ENCODE results near the gene LRRC15.

The LRRC15 gene

DNA sequence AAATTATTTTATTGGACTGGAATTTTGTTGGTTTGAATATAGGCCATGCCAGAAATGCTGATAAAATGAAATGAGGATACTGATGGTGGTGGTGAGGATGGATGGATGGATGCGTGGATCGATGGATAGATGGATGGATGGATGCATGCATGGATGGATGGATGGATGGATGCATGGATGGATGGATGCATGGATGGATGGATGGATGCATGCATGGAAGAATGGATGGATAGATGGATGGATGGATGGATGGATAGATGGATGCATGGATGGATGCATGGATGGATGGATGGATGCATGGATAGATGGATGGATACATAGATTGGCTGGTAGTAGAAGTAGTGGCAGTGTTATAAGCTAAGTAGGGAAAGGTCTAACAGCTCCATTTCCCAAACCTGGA lies 58.5 kb downstream of the LRRC15 start:
- no peak for DNase-seq (ENCODE audit: extremely low spot score)
- ChIA-PET CTCF (interaction anchor here (1.5 to 1.6 kb wide), 2 partner anchors 523 to 530 kb away, joined by 3 to 6 read pairs; no protein-coding TSS in a partner anchor), POLR2A (no interaction called here)
- TF ChIP-seq, protein P1, sequence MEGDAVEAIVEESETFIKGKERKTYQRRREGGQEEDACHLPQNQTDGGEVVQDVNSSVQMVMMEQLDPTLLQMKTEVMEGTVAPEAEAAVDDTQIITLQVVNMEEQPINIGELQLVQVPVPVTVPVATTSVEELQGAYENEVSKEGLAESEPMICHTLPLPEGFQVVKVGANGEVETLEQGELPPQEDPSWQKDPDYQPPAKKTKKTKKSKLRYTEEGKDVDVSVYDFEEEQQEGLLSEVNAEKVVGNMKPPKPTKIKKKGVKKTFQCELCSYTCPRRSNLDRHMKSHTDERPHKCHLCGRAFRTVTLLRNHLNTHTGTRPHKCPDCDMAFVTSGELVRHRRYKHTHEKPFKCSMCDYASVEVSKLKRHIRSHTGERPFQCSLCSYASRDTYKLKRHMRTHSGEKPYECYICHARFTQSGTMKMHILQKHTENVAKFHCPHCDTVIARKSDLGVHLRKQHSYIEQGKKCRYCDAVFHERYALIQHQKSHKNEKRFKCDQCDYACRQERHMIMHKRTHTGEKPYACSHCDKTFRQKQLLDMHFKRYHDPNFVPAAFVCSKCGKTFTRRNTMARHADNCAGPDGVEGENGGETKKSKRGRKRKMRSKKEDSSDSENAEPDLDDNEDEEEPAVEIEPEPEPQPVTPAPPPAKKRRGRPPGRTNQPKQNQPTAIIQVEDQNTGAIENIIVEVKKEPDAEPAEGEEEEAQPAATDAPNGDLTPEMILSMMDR (IDR thresholded peaks at IDR 0.05; ENCODE audit: control extremely low read depth, extremely low read depth, low read depth, missing control alignments) = no peak

DNA sequence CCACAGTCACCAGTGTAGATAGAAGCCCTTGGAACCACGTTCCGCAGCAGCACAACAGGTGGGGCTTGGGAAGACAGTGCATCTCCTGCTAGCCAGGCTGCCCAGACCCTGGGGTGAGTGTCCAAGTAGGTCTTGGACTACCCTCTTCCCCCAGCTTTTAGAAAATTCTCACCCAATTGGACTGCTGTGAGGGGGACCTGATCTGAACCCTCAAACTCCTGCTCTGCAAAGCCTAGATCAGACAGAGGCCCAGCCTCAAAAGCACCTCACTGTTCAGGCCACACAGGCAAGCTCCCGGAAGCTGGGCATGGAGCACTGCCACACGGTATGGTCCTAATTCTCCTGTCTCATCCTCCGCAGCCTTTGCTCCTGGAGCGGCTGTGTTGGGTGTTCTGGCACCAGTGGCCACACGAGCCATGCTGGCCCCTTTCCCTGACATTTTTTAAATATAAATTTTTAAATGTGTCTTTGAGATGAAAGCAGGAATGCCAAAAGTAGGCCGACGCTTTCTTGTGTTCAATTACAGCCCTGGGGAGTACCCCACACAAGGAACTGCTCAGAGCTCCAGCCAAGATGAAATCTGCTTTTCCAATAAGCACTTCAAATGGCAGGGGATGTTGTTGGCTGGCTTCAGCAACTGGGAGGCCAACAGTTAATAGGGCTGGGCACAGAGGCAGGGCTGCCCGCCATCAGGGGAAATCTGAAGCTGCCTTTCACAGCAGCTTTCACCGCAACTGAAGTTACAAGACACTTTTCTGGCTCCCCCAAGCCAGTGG lies 59.3 kb downstream of the LRRC15 start:
- no peak for DNase-seq (ENCODE audit: extremely low spot score)
- ChIA-PET CTCF (interaction anchor here (1.5 to 1.8 kb wide), 4 partner anchors 182 to 530 kb away, joined by 3 to 6 read pairs (median 4); no protein-coding TSS in a partner anchor), POLR2A (no interaction called here)
- TF ChIP-seq, protein P1 (IDR thresholded peaks at IDR 0.05; ENCODE audit: control extremely low read depth, extremely low read depth, low read depth, missing control alignments) = no peak

DNA sequence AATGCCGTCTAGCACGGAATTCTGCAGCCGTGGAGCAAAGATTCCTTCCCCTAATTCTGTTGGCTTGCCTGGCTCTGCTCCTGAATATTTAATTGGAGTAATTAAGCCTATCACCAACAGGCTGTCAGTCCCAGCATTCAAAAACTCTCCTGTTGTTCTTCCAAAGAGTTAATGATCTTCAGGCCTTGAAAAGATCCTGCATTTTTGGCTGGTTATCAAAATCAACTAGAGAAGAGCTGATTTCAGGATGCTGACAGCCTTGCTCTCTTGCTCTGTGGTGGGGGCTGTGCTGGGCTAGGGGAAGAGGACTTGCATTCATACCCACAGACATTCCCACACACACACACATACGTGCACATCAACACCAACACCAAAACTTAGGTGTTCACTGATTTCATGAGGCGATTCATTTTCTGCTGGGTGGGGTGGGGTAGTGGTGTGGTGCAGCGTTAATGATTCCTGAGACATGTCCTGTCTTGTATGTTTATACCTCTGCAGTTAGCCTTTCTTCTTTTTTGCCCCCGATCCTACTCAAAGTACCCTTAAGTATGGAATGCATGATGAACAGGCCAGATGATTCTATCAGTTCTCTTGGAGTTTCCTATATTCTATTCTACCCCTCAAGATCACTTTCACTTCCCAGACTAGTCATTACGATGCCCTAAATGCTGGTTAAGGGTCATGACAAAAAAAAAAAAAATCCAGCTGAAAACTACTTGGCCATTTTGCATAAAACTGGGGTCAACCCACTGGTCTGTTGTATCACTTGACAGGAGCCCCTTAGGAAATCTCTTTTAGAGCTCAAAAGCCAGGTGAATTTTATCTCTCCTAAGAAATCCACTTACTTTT lies 60.7 kb downstream of the LRRC15 start:
- TF ChIP-seq, protein P1 (IDR thresholded peaks at IDR 0.05; ENCODE audit: control extremely low read depth, extremely low read depth, low read depth, missing control alignments) = no peak
- no peak for DNase-seq (ENCODE audit: extremely low spot score)
- POLR2A ChIA-PET = interaction anchor here (0.6 kb wide), 1 partner anchor 281 kb away, joined by 3 read pairs; no protein-coding TSS in a partner anchor
- CTCF ChIA-PET = interaction anchor here (0.6 to 2.2 kb wide), 6 partner anchors 7 to 1482 kb away, joined by 3 to 15 read pairs (median 4); no protein-coding TSS in a partner anchor

DNA sequence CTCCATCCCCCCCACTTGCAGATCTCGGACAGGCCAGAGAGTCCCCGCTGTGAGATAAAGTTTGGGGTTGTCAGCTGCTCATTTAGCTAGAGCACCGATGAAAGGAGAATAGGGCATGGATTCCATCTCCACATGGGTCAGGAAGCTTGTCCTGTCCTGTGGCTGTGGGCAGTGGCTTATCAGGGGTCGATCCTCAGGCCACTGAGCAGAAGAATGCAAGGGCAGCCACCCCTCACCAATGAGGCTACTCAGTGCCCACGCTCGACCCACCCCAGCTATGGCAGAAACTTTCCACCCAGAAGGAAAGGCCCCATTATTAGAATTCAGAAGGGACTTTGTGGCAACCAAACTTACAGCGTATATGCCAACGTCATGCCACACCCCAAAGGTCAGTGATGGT lies 61.7 kb downstream of the LRRC15 start:
- CTCF ChIA-PET = interaction anchor here (1.2 to 2.2 kb wide), 4 partner anchors 8 to 562 kb away, joined by 3 to 15 read pairs (median 4); no protein-coding TSS in a partner anchor
- POLR2A ChIA-PET = no interaction called here
- TF ChIP-seq, protein P1 (IDR thresholded peaks at IDR 0.05; ENCODE audit: control extremely low read depth, extremely low read depth, low read depth, missing control alignments) = no peak
- no peak for DNase-seq (ENCODE audit: extremely low spot score)

DNA sequence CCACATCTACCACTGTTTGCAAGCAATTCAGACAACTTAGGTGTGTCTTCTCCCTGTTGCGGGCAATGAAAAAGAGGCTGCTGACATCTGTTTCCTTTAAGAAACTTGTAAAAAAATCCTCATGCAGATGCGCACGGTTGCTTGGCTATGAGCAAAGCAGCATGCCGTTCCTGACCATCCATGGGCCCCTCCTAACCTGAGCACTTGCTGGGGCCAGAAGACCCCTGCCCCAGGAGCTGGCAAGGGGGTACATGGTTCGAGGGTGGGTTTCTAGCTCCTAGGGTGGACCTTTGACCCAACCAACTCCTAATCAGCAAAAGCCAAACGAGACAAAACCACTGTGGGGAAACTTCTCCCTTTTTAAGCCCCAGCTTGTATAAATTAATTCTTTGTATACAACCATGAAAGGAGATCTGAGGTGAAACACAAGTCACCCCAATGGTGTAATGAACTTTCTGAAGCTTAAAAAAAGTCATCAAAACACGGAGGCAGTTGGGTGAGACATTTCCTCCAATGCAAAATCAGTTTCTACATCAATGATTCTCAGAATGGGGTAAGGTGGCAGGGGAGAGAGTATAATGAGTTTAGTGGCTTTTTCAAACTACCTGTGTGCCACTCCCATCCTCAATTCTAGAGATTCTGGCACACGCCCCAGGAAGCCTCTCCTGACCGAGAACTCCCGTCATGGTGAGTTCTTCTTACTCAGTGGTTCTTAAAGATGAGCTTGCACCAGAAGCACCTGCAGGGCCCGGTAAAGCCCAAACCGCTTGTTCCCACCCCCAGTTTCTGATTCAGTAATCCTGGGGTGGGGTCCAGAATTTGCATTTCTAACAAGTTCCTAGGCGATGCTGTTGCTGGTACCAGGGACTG lies 62.5 kb downstream of the LRRC15 start:
- peak; percentile 61 for DNase-seq (ENCODE audit: extremely low spot score)
- ChIA-PET POLR2A (no interaction called here), CTCF (interaction anchor here (0.7 to 2.2 kb wide), 8 partner anchors 8 to 561 kb away, joined by 3 to 15 read pairs (median 4); no protein-coding TSS in a partner anchor)

More for the DNA sequence above, 62.5 kb downstream of the LRRC15 start:
- TF ChIP-seq, protein P1 (IDR thresholded peaks at IDR 0.05; ENCODE audit: control extremely low read depth, extremely low read depth, low read depth, missing control alignments) = no peak

Measured in GM10248 (cell line).